Keratinocyte (primary cell): ENCODE results near the gene USE1. TPM values are rescaled to one million over a fixed set of nuclear protein-coding genes. Genes with fewer than 3 reads are reported as not detected.

Source experiments
- DNase-seq: peaks from one replicate; pipeline ENCODE4 v3.0.0-alpha.2; 2011; ENCODE audit warnings: low read depth, missing footprints, low spot score
- FAIRE-seq: peaks from 2 replicates; lab custom pipeline; 2011; peaks lifted over from hg19 to GRCh38; lab: Jason Lieb, UNC
- H2AFZ ChIP-seq: 2 replicates; pipeline ENCODE4 v1.6.0; 2012; ENCODE audit warnings: low read length, control low read depth, inconsistent platforms; ENCODE audit not compliant: control insufficient read depth
- H3K27ac ChIP-seq: 2 replicates; pipeline ENCODE4 v1.5.1; 2011; ENCODE audit warnings: low read length; ENCODE audit not compliant: control insufficient read depth, insufficient read depth
- H3K27me3 ChIP-seq: 3 replicates; pipeline ENCODE4 v1.6.0; 2011; ENCODE audit warnings: low read length; ENCODE audit not compliant: control insufficient read depth, insufficient read depth; ENCODE audit errors: extremely low read depth
- H3K36me3 ChIP-seq, 2 experiments: 2 replicates in 1 of 2; 3 replicates in 1 of 2; pipeline ENCODE4 v1.5.1; 2011; ENCODE audit warnings: low read length in 2 of 2, mild to moderate bottlenecking in 1 of 2; ENCODE audit not compliant: control insufficient read depth in 2 of 2, insufficient read depth in 2 of 2; ENCODE audit errors: extremely low read depth in 1 of 2
- H3K4me1 ChIP-seq: 3 replicates; pipeline ENCODE4 v1.5.1; 2011; ENCODE audit warnings: low read length; ENCODE audit not compliant: control insufficient read depth, insufficient read depth; ENCODE audit errors: extremely low read depth
- H3K4me2 ChIP-seq: 3 replicates; pipeline ENCODE4 v1.6.0; 2011; ENCODE audit warnings: low read depth, low read length; ENCODE audit not compliant: control insufficient read depth, insufficient read depth; ENCODE audit errors: extremely low read depth
- H3K4me3 ChIP-seq, 3 experiments: fragments of 200-600 bp in 1 of 3; sonication (generic) in 1 of 3; 2 replicates in 2 of 3; 3 replicates in 1 of 3; pipeline ENCODE4 v1.5.1; 2011 to 2016; ENCODE audit warnings: low read length in 3 of 3, mild to moderate bottlenecking in 3 of 3, control low read depth in 2 of 3, inconsistent platforms in 1 of 3, low read depth in 1 of 3, mixed read lengths in 1 of 3, mixed run types in 1 of 3, moderate library complexity in 1 of 3; ENCODE audit not compliant: control insufficient read depth in 2 of 3, insufficient read depth in 2 of 3; ENCODE audit errors: extremely low read depth in 1 of 3
- H3K79me2 ChIP-seq: 2 replicates; pipeline ENCODE4 v1.6.0; 2012; ENCODE audit warnings: low read length; ENCODE audit not compliant: control insufficient read depth, insufficient read depth
- H3K9ac ChIP-seq: 3 replicates; pipeline ENCODE4 v1.6.0; 2011; ENCODE audit warnings: low read length; ENCODE audit not compliant: control insufficient read depth, insufficient read depth; ENCODE audit errors: extremely low read depth
- H3K9me1 ChIP-seq: 3 replicates; pipeline ENCODE4 v1.6.0; 2011; ENCODE audit warnings: low read length; ENCODE audit not compliant: control insufficient read depth, insufficient read depth; ENCODE audit errors: extremely low read depth
- H3K9me3 ChIP-seq: 2 replicates; pipeline ENCODE4 v1.5.1; 2012; ENCODE audit warnings: low read depth, low read length; ENCODE audit not compliant: control insufficient read depth
- H4K20me1 ChIP-seq: 3 replicates; pipeline ENCODE4 v1.6.0; 2011; ENCODE audit warnings: low read length; ENCODE audit not compliant: control insufficient read depth, insufficient read depth; ENCODE audit errors: extremely low read depth
- CTCF ChIP-seq, 3 experiments: IDR thresholded peaks in 1 of 3; conservative IDR thresholded peaks in 1 of 3; optimal IDR thresholded peaks in 1 of 3; 2 replicates in 2 of 3; 3 replicates in 1 of 3; pipeline versions ENCODE3 to v1.5.1; 2011; ENCODE audit warnings: low read length in 3 of 3, mild to moderate bottlenecking in 3 of 3, moderate library complexity in 2 of 3, control low read depth in 1 of 3, inconsistent platforms in 1 of 3; ENCODE audit not compliant: insufficient read depth in 2 of 3; ENCODE audit errors: extremely low read depth in 1 of 3
- EZH2 ChIP-seq: IDR thresholded peaks from one replicate; pipeline ENCODE4 v1.6.1; 2012; ENCODE audit warnings: inconsistent platforms, mild to moderate bottlenecking, low read length, moderate library complexity
- dilution Hi-C: fragments of 300-500 bp; cut with MboI; formaldehyde crosslinking; loops from one replicate; pipeline ENCODE4 v1.7.0; 2020; ENCODE audit warnings: low sequenced_read_pairs; ENCODE audit not compliant: extremely low pct_ligation_motif_present
- polyA plus RNA-seq, 5 experiments: library from polyadenylated mRNA; depleted of rRNA in 3 of 5; stranded (reverse) in 3 of 5; stranded (forward) in 1 of 5; unstranded in 1 of 5; fragments of >200 nt; gene quantifications; 1 replicate in 1 of 5; 2 replicates in 3 of 5; 3 replicates in 1 of 5; pipeline versions ENCODE4 v1.2.1 to v1.2.3, GENCODE V29; 2011 to 2012; ENCODE audit warnings: missing spikeins in 2 of 5, low read depth in 1 of 5, low replicate concordance in 1 of 5

Gene USE1
- polyA plus RNA-seq, 1 donor (not counting 4 experiments of a cell fraction or from before 2014, with no cell fraction given) = 18.0 TPM

GRCh38 chr19:17240062-17240752 is 25.1 kb downstream of the USE1 start:
- Histone ChIP-seq H3K36me3 (peaks cover 7 to 8% of the 10 kb centered on the region in 2 experiments), H3K79me2 (peaks cover 43% of the 10 kb centered on the region), H3K27ac (no peak overlapping the region), H3K9me3 (no peaks in the 10 kb centered on the region), H3K27me3 (no peaks in the 10 kb centered on the region), H3K4me3 (no peak overlapping the region), H3K9me1 (no peaks in the 10 kb centered on the region), H3K9ac (no peak overlapping the region), H3K4me2 (no peak overlapping the region), H2AFZ (no peak overlapping the region), H4K20me1 (no peaks in the 10 kb centered on the region), H3K4me1 (peaks cover 5% of the 10 kb centered on the region)
- dilution Hi-C loops = no loop called here
- DNase-seq (no peak), FAIRE-seq (no peak)
- no peak for TF ChIP-seq EZH2

DNA sequence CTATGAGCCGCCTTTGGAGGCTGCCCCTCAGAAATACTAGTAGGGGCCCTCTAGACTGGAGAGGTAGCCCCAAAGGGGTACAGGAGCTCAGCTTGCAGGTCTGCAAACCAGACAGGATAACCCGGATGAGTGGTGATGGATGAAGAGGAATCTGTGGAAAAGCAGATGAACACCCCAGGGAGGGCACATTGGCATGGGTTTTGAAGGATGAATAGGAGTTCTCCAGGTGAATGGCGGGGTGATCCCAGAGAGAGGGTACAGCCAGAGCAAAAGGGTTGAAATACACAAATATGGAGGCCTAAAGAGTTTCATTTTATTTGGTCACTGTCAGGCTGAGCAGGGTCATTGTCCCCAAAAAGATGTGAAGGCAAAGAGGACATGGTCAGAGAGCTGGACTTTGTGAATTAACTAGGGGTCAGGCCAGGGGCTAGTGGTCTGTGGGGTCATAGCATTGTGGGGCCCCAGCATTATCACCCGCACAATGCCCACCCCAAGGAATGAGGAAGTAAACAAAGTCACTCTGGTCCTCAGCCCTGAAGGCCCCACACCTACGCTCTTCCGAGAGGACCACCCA is 25.8 kb downstream of the USE1 start:
- Histone ChIP-seq H3K79me2 (peaks cover 40% of the 10 kb centered on the region), H3K4me1 (peaks cover 5% of the 10 kb centered on the region), H2AFZ (no peak overlapping the region), H3K27ac (no peak overlapping the region), H3K9me1 (no peaks in the 10 kb centered on the region), H3K4me2 (no peak overlapping the region), H3K36me3 (peaks cover 7 to 8% of the 10 kb centered on the region in 2 experiments), H4K20me1 (no peaks in the 10 kb centered on the region), H3K9me3 (no peaks in the 10 kb centered on the region), H3K9ac (no peak overlapping the region), H3K4me3 (no peak overlapping the region), H3K27me3 (no peaks in the 10 kb centered on the region)
- FAIRE-seq (no peak), DNase-seq (no peak)
- dilution Hi-C loops = no loop called here
- TF ChIP-seq EZH2 (no peak), CTCF (optimal IDR thresholded peaks at IDR 0.05 in 1 of 3, IDR thresholded peaks at IDR 0.05 in 1 of 3, conservative IDR thresholded peaks at IDR 0.05 in 1 of 3; ENCODE audit: extremely low read depth in 1 of 3, insufficient read depth in 2 of 3, low read length in 3 of 3) (no peak)
